HUES48 (cell line): ENCODE measurements around the gene CTDP1.
"Not testable (repeated sequence)": the region's sequence is repeated elsewhere in the genome, so short reads cannot be mapped to it uniquely, and the experiment has no call there.

Experiments used
- H3K27ac ChIP-seq: one replicate; pipeline ENCODE4 v1.7.0; 2013; ENCODE audit warnings: low read depth, low read length, inconsistent platforms
- H3K27me3 ChIP-seq: 2 replicates; pipeline ENCODE4 v1.6.1; 2013; ENCODE audit warnings: mild to moderate bottlenecking, low read length; ENCODE audit not compliant: control insufficient read depth, insufficient read depth
- H3K36me3 ChIP-seq: 2 replicates; pipeline ENCODE4 v1.6.1; 2013; ENCODE audit warnings: low read length; ENCODE audit not compliant: control insufficient read depth, insufficient read depth
- H3K4me1 ChIP-seq: 2 replicates; pipeline ENCODE4 v1.6.1; 2013; ENCODE audit warnings: mild to moderate bottlenecking, low read length; ENCODE audit not compliant: control insufficient read depth, insufficient read depth
- H3K4me3 ChIP-seq: 2 replicates; pipeline ENCODE4 v1.5.1; 2013; ENCODE audit warnings: mild to moderate bottlenecking, low read depth, low read length
- H3K9ac ChIP-seq: 2 replicates; pipeline ENCODE4 v1.6.1; 2013; ENCODE audit warnings: mild to moderate bottlenecking, low read depth, low read length, moderate library complexity
- H3K9me3 ChIP-seq: 2 replicates; pipeline ENCODE4 v1.6.1; 2013; ENCODE audit warnings: low read length; ENCODE audit not compliant: control insufficient read depth, insufficient read depth

The CTDP1 gene

DNA sequence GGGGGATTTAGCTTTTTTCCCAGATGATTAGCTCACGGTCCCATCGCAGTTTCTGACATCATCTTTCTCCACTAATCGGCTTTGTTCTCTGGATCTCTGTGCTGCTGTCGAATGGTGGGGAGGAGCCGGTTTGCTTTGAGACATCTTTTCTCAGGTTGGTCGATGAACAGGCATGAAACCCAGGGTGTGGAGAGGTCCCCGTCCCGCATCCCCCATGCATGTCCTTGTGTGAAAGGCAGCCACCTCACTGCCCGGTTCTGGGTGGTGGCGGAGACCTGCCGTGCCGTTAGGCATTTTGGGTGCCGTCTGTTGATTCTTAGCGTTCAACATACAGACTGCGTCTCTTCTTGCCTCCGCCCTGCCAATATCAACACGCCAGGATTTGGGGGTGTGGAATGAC, 57.8 kb downstream of the CTDP1 start:
- no peak overlapping the region for H3K4me3 ChIP-seq
- H3K27ac ChIP-seq = no peak overlapping the region
- H3K27me3 ChIP-seq = no peaks in the 10 kb centered on the region
- no peaks in the 10 kb centered on the region for H3K9me3 ChIP-seq
- H3K9ac ChIP-seq = no peak overlapping the region
- H3K36me3 ChIP-seq = peaks cover 73% of the 10 kb centered on the region
- no peaks in the 10 kb centered on the region for H3K4me1 ChIP-seq

DNA sequence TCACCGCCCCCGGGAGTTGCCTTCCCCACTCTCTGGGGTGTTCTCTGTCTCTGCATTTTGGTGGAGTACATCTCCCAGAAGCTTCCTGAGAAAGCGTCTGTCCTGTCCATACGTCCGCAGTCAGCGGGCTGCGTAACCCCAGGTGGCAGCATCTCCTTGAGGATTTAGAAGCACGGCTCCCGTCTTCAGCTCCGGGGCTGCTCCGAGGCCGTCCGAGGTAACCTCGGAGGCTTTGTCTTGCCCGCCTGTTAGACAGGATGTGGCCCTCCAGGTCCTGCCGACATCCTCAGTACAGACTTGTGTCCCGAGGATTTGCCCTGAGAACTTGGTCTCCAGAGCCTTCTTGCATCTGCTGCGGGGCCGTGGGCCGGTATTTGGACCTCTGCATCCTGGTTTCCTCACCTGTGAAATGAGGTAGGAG, 58.4 kb downstream of the CTDP1 start:
- H3K9ac ChIP-seq = no peak overlapping the region
- H3K4me3 ChIP-seq = no peak overlapping the region
- H3K4me1 ChIP-seq = no peaks in the 10 kb centered on the region
- H3K36me3 ChIP-seq = peaks cover 67% of the 10 kb centered on the region
- H3K27me3 ChIP-seq = no peaks in the 10 kb centered on the region
- H3K9me3 ChIP-seq = no peaks in the 10 kb centered on the region
- no peak overlapping the region for H3K27ac ChIP-seq

- H3K9ac ChIP-seq = no peak overlapping the region
- H3K36me3 ChIP-seq = peaks cover 62% of the 10 kb centered on the region
- no peak overlapping the region for H3K27ac ChIP-seq
- no peaks in the 10 kb centered on the region for H3K9me3 ChIP-seq
- H3K4me3 ChIP-seq = no peak overlapping the region
- no peaks in the 10 kb centered on the region for H3K4me1 ChIP-seq
- H3K27me3 ChIP-seq = no peaks in the 10 kb centered on the region
Measured at GRCh38 chr18:79738581-79739439, 59.2 kb downstream of the CTDP1 start.

GRCh38 chr18:79739440-79739778, 59.8 kb downstream of the CTDP1 start:
- H3K4me1 ChIP-seq = no peaks in the 10 kb centered on the region
- H3K27me3 ChIP-seq = no peaks in the 10 kb centered on the region

GRCh38 chr18:79740047-79740446, 60.4 kb downstream of the CTDP1 start:
- H3K9ac ChIP-seq, H3K9me3 ChIP-seq, H3K4me3 ChIP-seq, H3K27ac ChIP-seq, H3K27me3 ChIP-seq, H3K4me1 ChIP-seq: not testable (repeated sequence)
- peaks cover 61% of the 10 kb centered on the region for H3K36me3 ChIP-seq

More at GRCh38 chr18:79739440-79739778, 59.8 kb downstream of the CTDP1 start:
- H3K27ac ChIP-seq = no peak overlapping the region
- no peak overlapping the region for H3K4me3 ChIP-seq
- no peak overlapping the region for H3K9ac ChIP-seq
- H3K9me3 ChIP-seq = no peaks in the 10 kb centered on the region
- H3K36me3 ChIP-seq = peaks cover 63% of the 10 kb centered on the region

GRCh38 chr18:79740521-79741361, 61.1 kb downstream of the CTDP1 start:
- no peaks in the 10 kb centered on the region for H3K27me3 ChIP-seq

DNA sequence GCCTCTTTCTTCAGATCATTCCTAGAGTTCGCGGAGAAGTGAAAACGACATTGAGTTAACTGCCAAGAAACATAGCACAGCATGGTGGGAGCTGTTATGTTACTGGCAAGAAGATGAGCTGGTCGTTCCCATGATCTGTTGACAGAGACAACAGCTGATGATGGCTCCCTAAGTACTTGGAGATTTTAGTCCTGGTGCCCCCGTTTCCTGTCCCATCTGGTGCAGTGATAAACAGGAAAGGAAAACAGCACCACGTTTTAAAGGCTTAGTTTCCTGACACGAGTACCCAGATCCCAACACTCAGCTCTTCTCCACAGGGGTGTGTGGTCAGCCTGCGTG, 61.7 kb downstream of the CTDP1 start:
- no peak overlapping the region for H3K9ac ChIP-seq
- H3K36me3 ChIP-seq = peaks cover 48% of the 10 kb centered on the region
- H3K9me3 ChIP-seq = no peaks in the 10 kb centered on the region
- no peak overlapping the region for H3K4me3 ChIP-seq
- H3K27ac ChIP-seq = no peak overlapping the region
- no peaks in the 10 kb centered on the region for H3K4me1 ChIP-seq
- no peaks in the 10 kb centered on the region for H3K27me3 ChIP-seq

More at GRCh38 chr18:79740521-79741361, 61.1 kb downstream of the CTDP1 start:
- Histone ChIP-seq H3K9ac (no peak overlapping the region), H3K4me3 (no peak overlapping the region), H3K9me3 (no peaks in the 10 kb centered on the region), H3K36me3 (peaks cover 54% of the 10 kb centered on the region), H3K4me1 (no peaks in the 10 kb centered on the region), H3K27ac (no peak overlapping the region)

DNA sequence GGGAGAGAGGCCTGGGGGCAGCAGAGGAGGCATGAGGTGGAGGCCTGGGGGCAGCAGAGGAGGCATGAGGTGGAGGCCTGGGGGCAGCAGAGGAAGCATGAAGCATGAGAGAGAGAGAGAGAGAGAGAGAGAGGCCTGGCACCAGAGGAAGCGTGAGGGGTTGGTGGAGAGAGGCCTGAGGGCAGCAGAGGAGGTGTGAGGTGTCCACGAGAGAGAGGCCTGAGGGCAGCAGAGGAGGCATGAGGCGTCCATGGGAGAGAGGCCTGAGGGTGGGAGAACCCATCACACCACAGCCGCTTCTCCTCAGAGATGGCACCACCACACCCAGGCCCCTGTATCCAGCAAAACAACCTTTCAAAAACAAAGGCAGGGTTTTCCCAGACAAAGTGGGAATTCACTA, 62.5 kb downstream of the CTDP1 start:
- Histone ChIP-seq H3K9me3 (no peaks in the 10 kb centered on the region), H3K4me1 (no peaks in the 10 kb centered on the region), H3K27ac (no peak overlapping the region), H3K4me3 (no peak overlapping the region), H3K9ac (no peak overlapping the region), H3K36me3 (peaks cover 46% of the 10 kb centered on the region), H3K27me3 (no peaks in the 10 kb centered on the region)

- Histone ChIP-seq H3K9me3 (no peaks in the 10 kb centered on the region), H3K36me3 (peaks cover 31% of the 10 kb centered on the region), H3K4me3 (no peak overlapping the region), H3K9ac (no peak overlapping the region), H3K27ac (no peak overlapping the region), H3K27me3 (no peaks in the 10 kb centered on the region), H3K4me1 (no peaks in the 10 kb centered on the region)
Measured at GRCh38 chr18:79744625-79745024, 65.0 kb downstream of the CTDP1 start.

DNA sequence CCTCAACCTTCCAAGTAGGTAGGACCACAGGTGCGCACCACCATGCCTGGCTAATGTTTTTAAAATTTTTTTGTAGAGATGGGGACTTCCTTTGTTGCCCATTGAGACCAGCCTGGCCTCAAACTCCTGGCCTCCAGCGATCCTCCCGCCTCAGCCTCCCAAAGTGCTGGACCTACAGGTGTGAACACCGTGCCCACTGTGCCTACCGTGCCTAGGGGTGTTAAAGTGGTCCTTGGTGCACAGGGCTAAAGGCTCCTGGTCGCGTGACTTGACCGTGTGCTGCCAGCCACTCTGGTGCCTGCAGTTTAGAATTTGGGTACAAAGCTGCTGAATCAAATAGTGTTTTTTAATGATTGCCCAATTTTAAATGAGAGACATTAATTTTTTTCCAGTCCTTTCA, 67.1 kb downstream of the CTDP1 start:
- H3K9me3 ChIP-seq = no peaks in the 10 kb centered on the region
- H3K4me1 ChIP-seq = no peaks in the 10 kb centered on the region
- no peak overlapping the region for H3K27ac ChIP-seq
- no peaks in the 10 kb centered on the region for H3K27me3 ChIP-seq
- no peak overlapping the region for H3K9ac ChIP-seq
- H3K4me3 ChIP-seq = no peak overlapping the region
- H3K36me3 ChIP-seq = peaks cover 15% of the 10 kb centered on the region

GRCh38 chr18:79747156-79747845, 67.7 kb downstream of the CTDP1 start:
- no peaks in the 10 kb centered on the region for H3K9me3 ChIP-seq
- H3K27ac ChIP-seq = no peak overlapping the region
- no peak overlapping the region for H3K9ac ChIP-seq
- H3K27me3 ChIP-seq = no peaks in the 10 kb centered on the region
- no peaks in the 10 kb centered on the region for H3K4me1 ChIP-seq
- H3K4me3 ChIP-seq = no peak overlapping the region
- H3K36me3 ChIP-seq = peaks cover 14% of the 10 kb centered on the region; the same call in 1 of the 2 replicates
